Tibial artery (tissue), 4 donors: Measurements from ENCODE around the gene TNFRSF8.

Experiments used
- DNase-seq, 2 donors: peaks; one replicate each; pipeline ENCODE4 v3.0.0-alpha.2; 2019
- H3K27ac ChIP-seq, 2 donors: fragments of 200-600 bp; sonication (generic) in 1 of 2; 1 replicate in 1 of 2; 2 replicates in 1 of 2; pipeline ENCODE4 v1.5.1; 2018 to 2019; ENCODE audit warnings: mild to moderate bottlenecking in 1 of 2
- H3K27me3 ChIP-seq, 2 donors: fragments of 200-600 bp; sonication (generic) in 1 of 2; one replicate each; pipeline versions ENCODE4 v1.5.1 to v1.6.0; 2016 to 2019
- H3K36me3 ChIP-seq, 3 donors: fragments of 200-600 bp; sonication (generic) in 2 of 3; one replicate each; pipeline ENCODE4 v1.5.1; 2016 to 2019; ENCODE audit warnings: mild to moderate bottlenecking in 2 of 3
- H3K4me1 ChIP-seq, 4 donors: fragments of 200-600 bp; sonication (generic) in 2 of 4; 1 replicate in 3 of 4; 2 replicates in 1 of 4; pipeline ENCODE4 v1.5.1; 2016 to 2019
- H3K4me3 ChIP-seq, 2 donors: fragments of 200-600 bp; sonication (generic) in 1 of 2; 1 replicate in 1 of 2; 2 replicates in 1 of 2; pipeline ENCODE4 v1.5.1; 2018 to 2019; ENCODE audit warnings: mild to moderate bottlenecking in 2 of 2
- H3K9me3 ChIP-seq, 3 donors: fragments of 200-600 bp; sonication (generic) in 1 of 3; one replicate each; pipeline ENCODE4 v1.5.1; 2016 to 2019
- intact Hi-C: fragments of 100-400 bp; cut with DNase I; formaldehyde crosslinking; loops from one replicate; pipeline ENCODE4 v1.15.0; 2023; ENCODE audit warnings: low total_unique reads
- TF ChIP-seq, protein P1 (sequence below), 2 experiments: fragments of 200-600 bp in 1 of 2; fragments of 450-650 bp in 1 of 2; IDR thresholded peaks; one replicate each; pipeline ENCODE4 v1.5.1; 2017 to 2019; ENCODE audit warnings: antibody characterized with exemption in 2 of 2, mild to moderate bottlenecking in 1 of 2, moderate library complexity in 1 of 2

Gene TNFRSF8

DNA sequence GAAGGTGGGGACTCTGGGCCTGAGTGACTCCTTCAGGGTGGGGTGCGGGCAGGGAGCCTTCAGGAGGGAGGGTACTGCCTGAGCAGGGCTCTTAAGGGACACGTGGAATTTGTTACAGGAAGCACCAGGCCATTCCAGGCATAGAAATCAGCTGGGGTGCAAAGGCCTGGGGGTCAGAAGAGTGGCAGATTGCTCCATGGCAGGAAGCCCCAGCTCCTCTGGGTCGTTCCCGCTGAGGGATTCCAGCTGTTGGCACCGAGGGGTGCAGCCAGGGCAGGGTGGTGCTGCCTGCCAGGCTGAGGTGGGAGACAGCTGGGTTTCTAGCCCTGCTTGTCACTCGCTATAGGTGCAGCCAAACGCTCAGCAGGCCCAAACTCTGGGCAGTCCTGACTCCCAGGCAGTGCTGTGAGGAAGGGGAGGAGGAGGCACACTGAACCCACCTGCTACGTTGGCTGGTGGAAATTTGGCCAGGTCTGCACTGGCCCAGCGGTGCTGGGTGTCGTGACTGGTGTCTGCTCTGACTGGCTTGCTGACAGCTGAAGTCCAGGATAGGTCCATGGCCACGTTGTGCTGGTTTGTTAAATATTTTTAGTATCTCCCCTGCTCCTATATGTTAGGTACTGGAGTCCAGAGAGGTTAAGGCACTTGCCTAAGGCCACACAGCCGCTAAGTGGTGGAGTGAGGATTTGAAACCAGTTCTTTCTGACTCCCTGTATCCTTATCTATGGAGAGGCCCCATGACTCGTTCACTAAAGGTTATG lies 123.0 kb downstream of the TNFRSF8 start:
- H3K27me3 ChIP-seq = peaks cover 0 to 45% of the 10 kb centered on the region in 2 donors
- no peak overlapping the region for H3K4me3 ChIP-seq
- DNase-seq = no peak
- no peak overlapping the region for H3K27ac ChIP-seq
- TF ChIP-seq, protein P1, sequence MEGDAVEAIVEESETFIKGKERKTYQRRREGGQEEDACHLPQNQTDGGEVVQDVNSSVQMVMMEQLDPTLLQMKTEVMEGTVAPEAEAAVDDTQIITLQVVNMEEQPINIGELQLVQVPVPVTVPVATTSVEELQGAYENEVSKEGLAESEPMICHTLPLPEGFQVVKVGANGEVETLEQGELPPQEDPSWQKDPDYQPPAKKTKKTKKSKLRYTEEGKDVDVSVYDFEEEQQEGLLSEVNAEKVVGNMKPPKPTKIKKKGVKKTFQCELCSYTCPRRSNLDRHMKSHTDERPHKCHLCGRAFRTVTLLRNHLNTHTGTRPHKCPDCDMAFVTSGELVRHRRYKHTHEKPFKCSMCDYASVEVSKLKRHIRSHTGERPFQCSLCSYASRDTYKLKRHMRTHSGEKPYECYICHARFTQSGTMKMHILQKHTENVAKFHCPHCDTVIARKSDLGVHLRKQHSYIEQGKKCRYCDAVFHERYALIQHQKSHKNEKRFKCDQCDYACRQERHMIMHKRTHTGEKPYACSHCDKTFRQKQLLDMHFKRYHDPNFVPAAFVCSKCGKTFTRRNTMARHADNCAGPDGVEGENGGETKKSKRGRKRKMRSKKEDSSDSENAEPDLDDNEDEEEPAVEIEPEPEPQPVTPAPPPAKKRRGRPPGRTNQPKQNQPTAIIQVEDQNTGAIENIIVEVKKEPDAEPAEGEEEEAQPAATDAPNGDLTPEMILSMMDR (IDR thresholded peaks at IDR 0.05) = no peak
- intact Hi-C loops = no loop called here
- H3K36me3 ChIP-seq = peaks cover 0 to 5% (median 2%) of the 10 kb centered on the region in 3 donors
- H3K9me3 ChIP-seq = no peaks in the 10 kb centered on the region
- H3K4me1 ChIP-seq = peaks cover 0 to 26% (median 14%) of the 10 kb centered on the region in 4 donors

DNA sequence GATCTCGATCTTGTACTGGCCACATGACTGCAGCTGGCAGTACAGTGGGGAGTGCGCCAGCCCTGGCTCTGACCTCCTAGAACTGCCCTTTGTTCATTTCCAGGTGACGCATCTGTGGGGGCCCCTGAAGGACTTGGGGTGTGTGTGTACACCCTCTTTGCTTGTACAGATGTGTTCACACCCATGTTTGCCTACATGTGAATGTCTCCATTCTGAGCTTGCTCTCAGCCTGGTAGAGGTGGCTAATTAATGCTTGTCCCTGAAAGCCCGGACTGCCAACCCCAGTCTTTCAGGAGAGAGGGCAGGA lies 123.5 kb downstream of the TNFRSF8 start:
- peaks cover 0 to 26% (median 13%) of the 10 kb centered on the region in 4 donors for H3K4me1 ChIP-seq
- H3K9me3 ChIP-seq = no peaks in the 10 kb centered on the region
- intact Hi-C loops = no loop called here
- no peak overlapping the region for H3K27ac ChIP-seq
- no peak overlapping the region for H3K4me3 ChIP-seq
- peaks cover 0 to 11% (median 7%) of the 10 kb centered on the region in 3 donors for H3K36me3 ChIP-seq
- H3K27me3 ChIP-seq = peaks cover 0 to 45% of the 10 kb centered on the region in 2 donors
- TF ChIP-seq, protein P1 (IDR thresholded peaks at IDR 0.05) = no peak
- no peak for DNase-seq

DNA sequence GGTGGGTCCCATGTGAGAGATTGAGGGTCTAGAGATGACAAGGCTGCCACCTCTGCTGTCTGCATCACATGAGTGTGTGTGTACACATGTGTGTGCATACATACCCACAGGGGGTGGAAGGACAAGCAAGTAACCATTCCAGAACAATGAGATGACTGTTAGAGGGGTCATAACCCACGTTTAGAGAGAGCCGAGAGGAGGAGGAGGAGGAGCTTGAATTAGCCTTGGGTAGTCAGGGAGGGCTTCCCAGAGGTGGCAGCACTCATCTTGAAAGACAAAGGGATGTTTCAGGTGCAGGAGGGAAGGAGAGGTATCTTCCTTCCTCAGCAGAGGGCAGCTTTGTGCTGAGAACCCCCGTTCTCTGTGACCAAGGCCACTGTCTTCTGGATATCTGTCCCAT lies 125.0 kb downstream of the TNFRSF8 start:
- no peak for DNase-seq
- Histone ChIP-seq H3K36me3 (peaks cover 0 to 22% (median 16%) of the 10 kb centered on the region in 3 donors), H3K27me3 (peaks cover 0 to 45% of the 10 kb centered on the region in 2 donors), H3K27ac (no peak overlapping the region), H3K4me3 (no peak overlapping the region), H3K9me3 (no peaks in the 10 kb centered on the region), H3K4me1 (peaks cover 0 to 26% (median 13%) of the 10 kb centered on the region in 4 donors)
- TF ChIP-seq, protein P1 (IDR thresholded peaks at IDR 0.05) = no peak
- intact Hi-C loops = no loop called here

DNA sequence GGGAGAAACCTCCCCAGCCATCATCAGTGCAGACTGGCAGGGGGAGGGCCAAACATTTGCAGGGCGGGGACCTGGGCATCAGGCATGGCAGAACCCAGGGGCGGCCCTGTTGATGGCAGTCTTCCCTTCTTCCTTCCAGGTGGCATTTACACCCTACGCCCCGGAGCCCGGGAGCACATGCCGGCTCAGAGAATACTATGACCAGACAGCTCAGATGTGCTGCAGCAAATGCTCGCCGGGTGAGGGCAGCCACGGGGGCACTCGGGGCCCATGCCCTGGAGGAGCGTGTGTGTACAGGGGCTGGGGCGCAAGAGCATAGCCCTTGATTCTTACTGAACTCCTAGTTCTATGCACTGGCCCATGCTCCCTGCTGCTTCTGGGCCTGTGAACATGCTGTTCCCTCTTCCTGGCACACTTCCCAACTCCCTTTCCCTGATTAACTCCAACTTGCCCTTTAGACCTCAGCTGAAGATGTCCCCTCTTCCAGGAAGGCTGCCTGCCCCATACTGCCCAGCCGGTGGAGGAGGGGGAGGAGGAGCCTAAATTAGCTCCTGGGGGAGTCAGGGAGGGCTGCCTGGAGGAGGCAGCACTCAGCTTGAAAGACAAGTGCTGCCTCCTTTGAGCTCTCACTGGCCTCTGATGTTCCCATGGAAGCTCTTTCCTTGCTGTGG lies 125.7 kb downstream of the TNFRSF8 start:
- intact Hi-C loops = no loop called here
- no peak for DNase-seq
- peaks cover 0 to 25% (median 13%) of the 10 kb centered on the region in 4 donors for H3K4me1 ChIP-seq

DNA sequence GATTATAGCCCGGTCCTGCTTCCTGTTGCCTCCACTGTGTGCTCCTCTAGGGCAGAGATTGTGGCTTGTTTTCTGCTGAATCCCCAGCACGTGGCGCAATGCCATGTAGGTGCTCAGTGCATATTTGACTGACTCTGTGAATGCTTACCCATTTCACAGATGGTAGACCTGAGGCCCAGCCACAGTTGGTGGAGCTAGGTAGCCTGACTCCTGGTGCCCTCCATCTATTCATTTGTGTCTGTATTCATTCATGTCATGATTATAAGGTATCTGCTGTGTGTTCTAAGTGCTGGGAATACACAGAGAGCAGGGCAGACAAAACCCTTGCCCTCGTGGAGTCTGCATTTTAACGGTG lies 126.2 kb downstream of the TNFRSF8 start:
- H3K27ac ChIP-seq = no peak overlapping the region

More for the DNA sequence above, 125.7 kb downstream of the TNFRSF8 start:
- H3K27me3 ChIP-seq = peaks cover 0 to 45% of the 10 kb centered on the region in 2 donors
- H3K9me3 ChIP-seq = no peaks in the 10 kb centered on the region
- no peak overlapping the region for H3K4me3 ChIP-seq
- TF ChIP-seq, protein P1 (IDR thresholded peaks at IDR 0.05) = no peak
- H3K27ac ChIP-seq = no peak overlapping the region
- peaks cover 0 to 29% (median 23%) of the 10 kb centered on the region in 3 donors for H3K36me3 ChIP-seq

More for the DNA sequence above, 126.2 kb downstream of the TNFRSF8 start:
- H3K4me3 ChIP-seq = no peak overlapping the region
- peaks cover 0 to 45% of the 10 kb centered on the region in 2 donors for H3K27me3 ChIP-seq
- H3K4me1 ChIP-seq = peaks cover 0 to 20% (median 13%) of the 10 kb centered on the region in 4 donors
- no peak for DNase-seq
- intact Hi-C loops = no loop called here
- TF ChIP-seq, protein P1 (IDR thresholded peaks at IDR 0.05) = no peak
- peaks cover 0 to 34% (median 23%) of the 10 kb centered on the region in 3 donors for H3K36me3 ChIP-seq
- H3K9me3 ChIP-seq = no peaks in the 10 kb centered on the region
